Stimulated activated naive CD4-positive, alpha-beta T cell (primary cell): ENCODE results near the gene CDHR3.
"Not testable (repeated sequence)": the region's sequence is repeated elsewhere in the genome, so short reads cannot be mapped to it uniquely, and the experiment has no call there.

Source experiments
- DNase-seq, 6 experiments: peaks; one replicate each; lab custom pipeline; 2025; lab: John Stamatoyannopoulos, UW

Gene CDHR3, protein sequence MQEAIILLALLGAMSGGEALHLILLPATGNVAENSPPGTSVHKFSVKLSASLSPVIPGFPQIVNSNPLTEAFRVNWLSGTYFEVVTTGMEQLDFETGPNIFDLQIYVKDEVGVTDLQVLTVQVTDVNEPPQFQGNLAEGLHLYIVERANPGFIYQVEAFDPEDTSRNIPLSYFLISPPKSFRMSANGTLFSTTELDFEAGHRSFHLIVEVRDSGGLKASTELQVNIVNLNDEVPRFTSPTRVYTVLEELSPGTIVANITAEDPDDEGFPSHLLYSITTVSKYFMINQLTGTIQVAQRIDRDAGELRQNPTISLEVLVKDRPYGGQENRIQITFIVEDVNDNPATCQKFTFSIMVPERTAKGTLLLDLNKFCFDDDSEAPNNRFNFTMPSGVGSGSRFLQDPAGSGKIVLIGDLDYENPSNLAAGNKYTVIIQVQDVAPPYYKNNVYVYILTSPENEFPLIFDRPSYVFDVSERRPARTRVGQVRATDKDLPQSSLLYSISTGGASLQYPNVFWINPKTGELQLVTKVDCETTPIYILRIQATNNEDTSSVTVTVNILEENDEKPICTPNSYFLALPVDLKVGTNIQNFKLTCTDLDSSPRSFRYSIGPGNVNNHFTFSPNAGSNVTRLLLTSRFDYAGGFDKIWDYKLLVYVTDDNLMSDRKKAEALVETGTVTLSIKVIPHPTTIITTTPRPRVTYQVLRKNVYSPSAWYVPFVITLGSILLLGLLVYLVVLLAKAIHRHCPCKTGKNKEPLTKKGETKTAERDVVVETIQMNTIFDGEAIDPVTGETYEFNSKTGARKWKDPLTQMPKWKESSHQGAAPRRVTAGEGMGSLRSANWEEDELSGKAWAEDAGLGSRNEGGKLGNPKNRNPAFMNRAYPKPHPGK

GRCh38 chr7:105963038-105963667, at the start of gene CDHR3:
CDHR3 (plus strand) TSS chr7:105963264; CDS start chr7:105963319, 55 bp downstream.
- DNase-seq: no peak

- DNase-seq: no peak
Observed at GRCh38 chr7:105913947-105914346, 49.1 kb upstream of the CDHR3 start.

GRCh38 chr7:105916603-105917002, 46.5 kb upstream of the CDHR3 start:
- no peak for DNase-seq

DNA sequence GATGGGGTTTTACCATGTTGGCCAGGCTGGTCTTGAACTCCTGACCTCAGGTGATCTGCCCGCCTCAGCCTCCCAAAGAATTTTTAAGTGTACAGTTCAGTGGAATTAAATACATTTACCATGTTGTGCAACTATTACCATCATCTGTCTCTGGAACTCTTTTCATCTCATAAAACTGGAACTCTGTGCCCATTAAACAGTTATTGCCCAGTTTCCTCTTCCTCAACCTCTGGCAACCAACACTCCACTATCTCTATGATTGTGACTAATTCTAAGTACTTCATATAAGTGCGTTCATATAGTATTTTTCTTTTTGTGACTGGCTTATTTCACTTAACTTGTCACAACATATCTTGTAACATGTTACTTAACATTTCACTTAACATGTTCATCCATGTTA, 45.4 kb upstream of the CDHR3 start:
- DNase-seq: no peak

GRCh38 chr7:105920766-105921165, 42.3 kb upstream of the CDHR3 start:
- DNase-seq: no peak

DNA sequence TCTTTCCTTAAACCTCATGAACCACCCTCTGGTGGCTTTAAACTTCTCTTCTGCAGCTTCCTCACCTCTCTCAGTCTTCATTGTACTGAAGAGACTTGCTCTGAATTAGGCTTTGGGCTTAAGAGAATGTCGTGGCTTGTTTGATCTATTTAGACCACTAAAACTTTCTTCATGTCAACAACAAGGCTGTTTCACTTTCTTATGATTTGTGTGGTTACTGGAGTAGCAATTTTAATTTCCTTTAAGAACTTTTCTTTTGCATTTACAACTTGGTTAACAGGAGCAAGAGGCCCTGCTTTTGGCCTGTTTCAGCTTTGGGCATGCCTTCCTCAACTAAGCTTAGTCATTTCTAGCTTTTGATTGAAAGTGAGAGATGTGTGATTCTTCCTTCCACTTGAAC, 38.1 kb upstream of the CDHR3 start:
- peak in 3 of 6 experiments; percentile 62 to 76 (median 68) for DNase-seq

DNA sequence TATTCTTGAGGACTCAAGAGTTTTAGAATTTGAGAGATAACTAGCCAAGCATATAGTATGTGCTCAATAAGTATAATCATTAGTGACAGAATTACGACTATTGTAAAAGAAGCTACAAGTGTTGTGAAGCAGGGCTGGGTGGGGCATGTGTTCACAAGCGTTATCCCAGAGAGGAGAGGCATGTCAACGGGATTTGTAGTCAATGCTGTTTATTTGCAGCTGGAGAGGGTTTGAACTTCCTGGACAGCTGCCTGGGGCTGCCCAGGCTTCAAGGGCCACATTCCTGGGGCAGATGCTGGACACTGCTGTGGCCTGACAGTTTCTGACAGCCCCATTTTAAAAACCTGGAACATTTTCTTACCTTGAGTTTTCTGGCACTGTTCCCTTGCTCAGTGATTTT, 36.9 kb upstream of the CDHR3 start:
- DNase-seq: no peak

DNA sequence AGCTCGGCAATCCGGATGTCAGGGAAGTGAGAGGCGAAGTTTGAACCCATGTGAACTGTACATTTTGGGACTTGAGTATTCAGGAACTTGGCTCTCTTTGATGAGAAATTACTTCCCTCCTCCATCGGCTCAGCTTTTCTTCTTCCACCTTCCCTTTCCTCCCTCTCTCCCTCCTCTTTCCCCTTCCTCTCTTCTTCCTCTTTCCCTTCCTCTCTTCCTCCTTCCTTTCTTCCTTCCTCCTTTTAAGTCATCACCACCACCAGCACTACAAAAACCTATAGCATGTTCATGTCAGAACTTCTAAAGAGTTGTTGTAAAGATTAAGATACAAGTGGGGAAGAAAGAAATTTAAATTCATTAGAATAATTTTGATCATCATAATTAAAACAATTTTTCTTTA, 31.9 kb upstream of the CDHR3 start:
- DNase-seq: no peak

DNA sequence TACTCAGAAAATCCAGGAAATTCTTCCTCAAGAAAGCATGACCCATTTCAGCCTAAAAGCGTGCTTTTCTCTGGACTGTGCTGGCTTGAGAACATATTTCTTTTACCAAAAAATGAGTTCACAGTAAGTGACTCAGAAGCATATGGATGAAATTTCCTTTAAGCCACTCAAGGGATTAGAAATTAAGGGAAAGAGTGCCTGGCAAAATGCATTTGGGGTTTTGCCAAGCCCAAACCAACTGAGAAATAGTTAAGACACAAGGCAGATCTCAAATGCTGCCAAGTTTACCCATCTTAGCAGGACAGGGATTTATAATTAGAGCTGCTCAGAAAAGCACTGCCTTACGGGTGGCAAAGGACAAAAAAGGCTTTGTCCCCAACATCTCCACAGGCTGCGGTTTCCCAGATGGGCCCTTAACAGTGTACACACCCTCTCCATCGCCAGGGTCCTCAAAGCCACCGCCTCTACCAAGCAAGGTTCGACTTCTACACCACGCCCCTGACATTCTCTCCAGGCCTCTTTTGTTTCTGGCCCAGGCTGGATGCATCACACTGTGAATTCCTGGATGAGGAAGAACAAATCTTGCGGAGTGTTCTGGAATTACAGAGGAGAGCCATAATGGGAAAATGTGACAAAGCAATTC, 30.1 kb upstream of the CDHR3 start:
- no peak for DNase-seq

- DNase-seq: peak in 1 of 6 experiments; percentile 6
Observed at GRCh38 chr7:105934572-105935185, 28.4 kb upstream of the CDHR3 start.

GRCh38 chr7:105935250-105935649, 27.8 kb upstream of the CDHR3 start:
- DNase-seq: no peak

DNA sequence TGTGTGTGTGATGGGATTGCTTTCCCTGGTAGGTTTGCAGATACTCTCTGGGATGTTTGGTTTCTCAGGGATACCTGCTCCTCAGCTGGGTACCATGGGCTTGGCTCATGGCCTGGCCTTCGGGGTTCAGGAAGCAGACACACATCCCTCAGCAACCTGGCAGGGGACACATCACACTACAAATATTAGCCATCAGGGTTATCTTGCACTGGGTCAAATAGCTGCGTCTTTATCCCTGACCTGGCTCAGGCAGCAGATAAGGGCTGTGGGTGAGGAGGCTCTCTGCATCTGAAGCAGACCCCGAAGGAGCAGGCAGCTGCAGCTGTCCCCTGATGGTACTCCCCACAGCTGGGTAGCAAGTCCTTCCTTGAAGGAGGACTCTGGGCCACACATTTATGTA, 25.7 kb upstream of the CDHR3 start:
- no peak for DNase-seq

DNA sequence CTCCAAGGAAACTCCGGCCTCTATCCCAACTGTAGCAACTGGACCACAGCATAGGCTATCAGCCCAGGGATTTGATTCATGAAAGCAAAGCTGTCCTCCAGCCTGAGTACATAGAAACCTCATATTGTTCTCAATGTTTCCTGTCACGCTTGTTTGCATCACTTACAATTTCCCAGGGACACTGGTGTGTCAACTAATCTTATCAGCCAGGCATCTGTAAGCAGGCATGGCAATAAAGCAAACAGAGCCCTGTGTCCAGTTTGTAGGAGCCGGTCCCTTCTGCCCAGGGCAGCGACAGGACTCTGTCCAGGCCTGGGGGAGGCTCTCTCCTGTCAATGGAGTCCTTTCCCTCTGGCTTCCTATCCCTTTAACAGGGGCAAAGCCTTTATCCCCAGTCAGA, 23.0 kb upstream of the CDHR3 start:
- no peak for DNase-seq

GRCh38 chr7:105941596-105941995, 21.5 kb upstream of the CDHR3 start:
- no peak for DNase-seq

GRCh38 chr7:105943486-105943885, 19.6 kb upstream of the CDHR3 start:
- DNase-seq: no peak

DNA sequence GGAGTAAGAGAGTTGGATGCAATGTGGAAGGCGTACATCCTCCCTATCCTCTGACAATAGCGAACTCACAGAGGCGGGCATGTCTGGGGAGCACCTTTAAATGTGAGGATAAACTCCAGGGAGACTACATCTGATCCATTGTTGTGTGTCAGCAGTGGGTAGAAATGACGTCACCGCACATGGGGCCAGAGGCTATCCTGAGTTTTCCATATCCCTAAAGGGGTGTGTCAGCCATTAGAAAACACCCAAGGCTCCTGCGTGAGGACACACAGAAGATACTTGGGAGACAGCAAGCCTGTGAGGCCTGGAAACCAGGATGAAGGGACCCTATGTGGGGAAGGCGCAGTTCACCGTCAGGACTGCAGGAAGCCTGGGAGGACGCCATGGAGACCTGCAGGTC, 17.2 kb upstream of the CDHR3 start:
- no peak for DNase-seq

- no peak for DNase-seq
Observed at GRCh38 chr7:105951597-105951996, 11.5 kb upstream of the CDHR3 start.

DNA sequence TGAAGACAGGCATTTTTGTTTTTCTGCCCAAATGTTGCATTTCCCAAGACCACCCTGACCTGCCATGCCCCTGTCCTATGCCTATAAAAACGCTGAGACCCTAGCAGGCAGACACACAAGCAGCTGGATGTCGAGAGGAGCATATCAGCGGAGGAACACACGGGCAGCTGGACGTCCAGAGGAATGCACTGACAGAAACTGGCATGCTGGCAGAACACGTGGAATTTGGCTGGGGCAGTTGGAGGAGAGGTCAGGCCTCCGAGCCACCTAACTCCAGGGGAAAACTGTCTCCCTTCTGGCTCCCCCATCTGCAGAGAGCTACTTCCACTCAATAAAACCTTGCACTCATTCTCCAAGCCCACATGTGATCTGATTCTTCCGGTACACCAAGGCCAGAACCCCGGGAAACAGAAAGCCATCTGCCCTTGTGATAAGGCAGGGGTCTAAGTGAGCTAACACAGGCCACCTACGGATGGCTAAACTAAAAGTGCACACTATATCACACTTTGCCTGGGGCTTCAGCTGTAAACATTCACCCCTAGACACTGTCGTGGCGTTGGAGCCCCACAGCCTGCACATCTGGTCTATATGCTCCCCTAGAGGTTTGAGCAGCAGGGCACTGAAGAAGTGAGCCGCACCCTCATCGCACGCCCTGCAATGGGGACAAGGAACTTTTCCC, 10.0 kb upstream of the CDHR3 start:
- no peak for DNase-seq

DNA sequence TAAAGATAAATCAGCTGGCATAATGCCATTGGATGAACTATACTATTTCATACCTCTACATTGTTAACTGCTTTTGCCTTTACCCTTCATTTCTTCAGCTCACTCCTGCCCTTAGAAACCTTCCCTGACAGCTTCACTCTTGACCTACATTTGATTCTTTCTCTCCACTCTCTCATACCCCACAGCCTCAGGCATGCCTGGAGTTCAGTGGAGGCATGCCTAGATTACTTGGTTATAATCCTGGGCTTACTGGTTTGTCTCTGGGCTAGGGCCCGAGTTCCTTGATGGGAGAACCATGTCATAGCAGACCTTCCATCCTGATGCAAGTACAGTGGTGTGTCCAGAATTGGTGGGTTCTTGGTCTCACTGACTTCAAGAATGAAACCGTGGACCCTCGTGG, 8.4 kb upstream of the CDHR3 start:
- no peak for DNase-seq

GRCh38 chr7:105955651-105956466, 7.2 kb upstream of the CDHR3 start:
- not testable (repeated sequence) for DNase-seq
